ENCODE data around the gene CLDN9. TPM values are rescaled to one million over a fixed set of nuclear protein-coding genes. Genes with fewer than 3 reads are reported as not detected.

CLDN9 gene
- total and polyA plus RNA-seq, 9 of the 15 experiments (the other 6 are each of a cell fraction or from before 2014, with no cell fraction given): 0.12 to 0.44 (median 0.22) TPM; not detected in 4

DNA sequence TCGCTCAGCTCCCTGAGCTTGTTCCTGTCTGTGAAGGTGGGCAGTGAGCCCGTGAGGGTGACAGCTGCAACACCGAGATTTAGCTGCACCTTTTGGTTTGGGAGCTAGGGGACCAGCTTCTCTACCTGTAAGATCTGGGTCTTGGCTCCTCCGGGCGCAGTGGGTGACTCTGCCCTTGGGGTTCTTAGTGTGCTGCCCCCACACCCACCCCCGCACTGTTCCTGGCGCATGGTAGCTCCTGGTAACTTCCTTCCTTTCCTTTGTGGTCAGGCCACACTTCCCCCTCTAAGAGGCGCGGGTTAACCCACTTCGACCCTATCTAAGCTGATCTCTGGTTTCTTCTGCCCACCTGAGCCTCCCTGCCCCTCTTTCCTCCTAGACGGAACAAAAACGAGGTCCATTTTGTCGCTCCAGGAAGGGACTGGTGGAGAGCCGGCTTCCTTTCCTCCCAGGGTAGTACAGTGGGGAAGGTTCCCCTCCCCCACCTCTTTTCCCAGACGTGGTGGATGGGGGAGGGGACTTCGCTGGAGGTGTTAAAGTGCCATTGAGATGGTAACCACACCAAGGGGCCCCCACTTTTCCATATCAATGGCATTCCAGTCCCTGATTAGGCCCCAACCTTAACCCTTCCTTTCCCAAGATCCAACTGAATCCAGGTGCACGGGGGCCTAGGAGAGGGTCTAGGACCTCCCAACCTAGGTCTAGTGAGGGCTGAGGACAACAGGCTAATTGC, 4.6 kb upstream of the CLDN9 start (continued):
- TF ChIP-seq SMAD1 (IDR thresholded peaks at IDR 0.05; ENCODE audit: low read depth, low read length, partially characterized antibody): no peak
- no peak for TF ChIP-seq ZSCAN29 (IDR thresholded peaks at IDR 0.05)
- TF ChIP-seq, protein P1, sequence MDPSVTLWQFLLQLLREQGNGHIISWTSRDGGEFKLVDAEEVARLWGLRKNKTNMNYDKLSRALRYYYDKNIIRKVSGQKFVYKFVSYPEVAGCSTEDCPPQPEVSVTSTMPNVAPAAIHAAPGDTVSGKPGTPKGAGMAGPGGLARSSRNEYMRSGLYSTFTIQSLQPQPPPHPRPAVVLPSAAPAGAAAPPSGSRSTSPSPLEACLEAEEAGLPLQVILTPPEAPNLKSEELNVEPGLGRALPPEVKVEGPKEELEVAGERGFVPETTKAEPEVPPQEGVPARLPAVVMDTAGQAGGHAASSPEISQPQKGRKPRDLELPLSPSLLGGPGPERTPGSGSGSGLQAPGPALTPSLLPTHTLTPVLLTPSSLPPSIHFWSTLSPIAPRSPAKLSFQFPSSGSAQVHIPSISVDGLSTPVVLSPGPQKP (CRISPR knock-in tag; IDR thresholded peaks at IDR 0.05): no peak
- 0 out of 2 replicates have a peak, but pooled peaks have one; percentile 39 for TF ChIP-seq FOSL1 (tag; conservative IDR thresholded peaks at IDR 0.05)
- TF ChIP-seq, protein P2, sequence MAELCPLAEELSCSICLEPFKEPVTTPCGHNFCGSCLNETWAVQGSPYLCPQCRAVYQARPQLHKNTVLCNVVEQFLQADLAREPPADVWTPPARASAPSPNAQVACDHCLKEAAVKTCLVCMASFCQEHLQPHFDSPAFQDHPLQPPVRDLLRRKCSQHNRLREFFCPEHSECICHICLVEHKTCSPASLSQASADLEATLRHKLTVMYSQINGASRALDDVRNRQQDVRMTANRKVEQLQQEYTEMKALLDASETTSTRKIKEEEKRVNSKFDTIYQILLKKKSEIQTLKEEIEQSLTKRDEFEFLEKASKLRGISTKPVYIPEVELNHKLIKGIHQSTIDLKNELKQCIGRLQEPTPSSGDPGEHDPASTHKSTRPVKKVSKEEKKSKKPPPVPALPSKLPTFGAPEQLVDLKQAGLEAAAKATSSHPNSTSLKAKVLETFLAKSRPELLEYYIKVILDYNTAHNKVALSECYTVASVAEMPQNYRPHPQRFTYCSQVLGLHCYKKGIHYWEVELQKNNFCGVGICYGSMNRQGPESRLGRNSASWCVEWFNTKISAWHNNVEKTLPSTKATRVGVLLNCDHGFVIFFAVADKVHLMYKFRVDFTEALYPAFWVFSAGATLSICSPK (IDR thresholded peaks at IDR 0.05; ENCODE audit: borderline replicate concordance): no peak
- TF ChIP-seq, protein P3, sequence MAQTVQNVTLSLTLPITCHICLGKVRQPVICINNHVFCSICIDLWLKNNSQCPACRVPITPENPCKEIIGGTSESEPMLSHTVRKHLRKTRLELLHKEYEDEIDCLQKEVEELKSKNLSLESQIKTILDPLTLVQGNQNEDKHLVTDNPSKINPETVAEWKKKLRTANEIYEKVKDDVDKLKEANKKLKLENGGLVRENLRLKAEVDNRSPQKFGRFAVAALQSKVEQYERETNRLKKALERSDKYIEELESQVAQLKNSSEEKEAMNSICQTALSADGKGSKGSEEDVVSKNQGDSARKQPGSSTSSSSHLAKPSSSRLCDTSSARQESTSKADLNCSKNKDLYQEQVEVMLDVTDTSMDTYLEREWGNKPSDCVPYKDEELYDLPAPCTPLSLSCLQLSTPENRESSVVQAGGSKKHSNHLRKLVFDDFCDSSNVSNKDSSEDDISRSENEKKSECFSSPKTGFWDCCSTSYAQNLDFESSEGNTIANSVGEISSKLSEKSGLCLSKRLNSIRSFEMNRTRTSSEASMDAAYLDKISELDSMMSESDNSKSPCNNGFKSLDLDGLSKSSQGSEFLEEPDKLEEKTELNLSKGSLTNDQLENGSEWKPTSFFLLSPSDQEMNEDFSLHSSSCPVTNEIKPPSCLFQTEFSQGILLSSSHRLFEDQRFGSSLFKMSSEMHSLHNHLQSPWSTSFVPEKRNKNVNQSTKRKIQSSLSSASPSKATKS (CRISPR knock-in tag; IDR thresholded peaks at IDR 0.05): no peak
- no peak for TF ChIP-seq ZSCAN32 (CRISPR knock-in tag; IDR thresholded peaks at IDR 0.05)
- TF ChIP-seq, protein P4, sequence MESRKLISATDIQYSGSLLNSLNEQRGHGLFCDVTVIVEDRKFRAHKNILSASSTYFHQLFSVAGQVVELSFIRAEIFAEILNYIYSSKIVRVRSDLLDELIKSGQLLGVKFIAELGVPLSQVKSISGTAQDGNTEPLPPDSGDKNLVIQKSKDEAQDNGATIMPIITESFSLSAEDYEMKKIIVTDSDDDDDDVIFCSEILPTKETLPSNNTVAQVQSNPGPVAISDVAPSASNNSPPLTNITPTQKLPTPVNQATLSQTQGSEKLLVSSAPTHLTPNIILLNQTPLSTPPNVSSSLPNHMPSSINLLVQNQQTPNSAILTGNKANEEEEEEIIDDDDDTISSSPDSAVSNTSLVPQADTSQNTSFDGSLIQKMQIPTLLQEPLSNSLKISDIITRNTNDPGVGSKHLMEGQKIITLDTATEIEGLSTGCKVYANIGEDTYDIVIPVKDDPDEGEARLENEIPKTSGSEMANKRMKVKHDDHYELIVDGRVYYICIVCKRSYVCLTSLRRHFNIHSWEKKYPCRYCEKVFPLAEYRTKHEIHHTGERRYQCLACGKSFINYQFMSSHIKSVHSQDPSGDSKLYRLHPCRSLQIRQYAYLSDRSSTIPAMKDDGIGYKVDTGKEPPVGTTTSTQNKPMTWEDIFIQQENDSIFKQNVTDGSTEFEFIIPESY (CRISPR knock-in tag; IDR thresholded peaks at IDR 0.05): no peak
- TF ChIP-seq SIN3A (IDR thresholded peaks at IDR 0.05; ENCODE audit: borderline replicate concordance in 2 of 2, control insufficient read depth in 1 of 2, low read depth in 2 of 2, low read length in 2 of 2): peak in 1 of 2 experiments; percentile 41; a peak in 1 of 4 replicates
- TF ChIP-seq MCM3 (IDR thresholded peaks at IDR 0.05): no peak
- TF ChIP-seq NFIC (IDR thresholded peaks at IDR 0.05): peak; percentile 11; the same call in 1 of the 2 replicates
- peak; percentile 93 for TF ChIP-seq LEF1 (IDR thresholded peaks at IDR 0.05)
- TF ChIP-seq BACH1 (tag; IDR thresholded peaks at IDR 0.05): peak; percentile 49; the same call in 1 of the 2 replicates
- TF ChIP-seq, protein P5, sequence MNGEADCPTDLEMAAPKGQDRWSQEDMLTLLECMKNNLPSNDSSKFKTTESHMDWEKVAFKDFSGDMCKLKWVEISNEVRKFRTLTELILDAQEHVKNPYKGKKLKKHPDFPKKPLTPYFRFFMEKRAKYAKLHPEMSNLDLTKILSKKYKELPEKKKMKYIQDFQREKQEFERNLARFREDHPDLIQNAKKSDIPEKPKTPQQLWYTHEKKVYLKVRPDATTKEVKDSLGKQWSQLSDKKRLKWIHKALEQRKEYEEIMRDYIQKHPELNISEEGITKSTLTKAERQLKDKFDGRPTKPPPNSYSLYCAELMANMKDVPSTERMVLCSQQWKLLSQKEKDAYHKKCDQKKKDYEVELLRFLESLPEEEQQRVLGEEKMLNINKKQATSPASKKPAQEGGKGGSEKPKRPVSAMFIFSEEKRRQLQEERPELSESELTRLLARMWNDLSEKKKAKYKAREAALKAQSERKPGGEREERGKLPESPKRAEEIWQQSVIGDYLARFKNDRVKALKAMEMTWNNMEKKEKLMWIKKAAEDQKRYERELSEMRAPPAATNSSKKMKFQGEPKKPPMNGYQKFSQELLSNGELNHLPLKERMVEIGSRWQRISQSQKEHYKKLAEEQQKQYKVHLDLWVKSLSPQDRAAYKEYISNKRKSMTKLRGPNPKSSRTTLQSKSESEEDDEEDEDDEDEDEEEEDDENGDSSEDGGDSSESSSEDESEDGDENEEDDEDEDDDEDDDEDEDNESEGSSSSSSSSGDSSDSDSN (IDR thresholded peaks at IDR 0.05; ENCODE audit: borderline replicate concordance in 1 of 2, low read depth in 2 of 2, low read length in 2 of 2): no peak
- TF ChIP-seq, protein P6, sequence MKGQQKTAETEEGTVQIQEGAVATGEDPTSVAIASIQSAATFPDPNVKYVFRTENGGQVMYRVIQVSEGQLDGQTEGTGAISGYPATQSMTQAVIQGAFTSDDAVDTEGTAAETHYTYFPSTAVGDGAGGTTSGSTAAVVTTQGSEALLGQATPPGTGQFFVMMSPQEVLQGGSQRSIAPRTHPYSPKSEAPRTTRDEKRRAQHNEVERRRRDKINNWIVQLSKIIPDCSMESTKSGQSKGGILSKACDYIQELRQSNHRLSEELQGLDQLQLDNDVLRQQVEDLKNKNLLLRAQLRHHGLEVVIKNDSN (CRISPR knock-in tag; IDR thresholded peaks at IDR 0.05): no peak
- 0 out of 2 replicates have a peak, but pooled peaks have one; percentile 24 for TF ChIP-seq THRAP3 (IDR thresholded peaks at IDR 0.05; ENCODE audit: borderline replicate concordance)
